ENCODE measurements around the gene DGKD. TPM values are rescaled to one million over a fixed set of nuclear protein-coding genes. Genes with fewer than 3 reads are reported as not detected.

The DGKD gene
- total RNA-seq, 1 experiment from 2014 or later: 52.0 TPM

DNA sequence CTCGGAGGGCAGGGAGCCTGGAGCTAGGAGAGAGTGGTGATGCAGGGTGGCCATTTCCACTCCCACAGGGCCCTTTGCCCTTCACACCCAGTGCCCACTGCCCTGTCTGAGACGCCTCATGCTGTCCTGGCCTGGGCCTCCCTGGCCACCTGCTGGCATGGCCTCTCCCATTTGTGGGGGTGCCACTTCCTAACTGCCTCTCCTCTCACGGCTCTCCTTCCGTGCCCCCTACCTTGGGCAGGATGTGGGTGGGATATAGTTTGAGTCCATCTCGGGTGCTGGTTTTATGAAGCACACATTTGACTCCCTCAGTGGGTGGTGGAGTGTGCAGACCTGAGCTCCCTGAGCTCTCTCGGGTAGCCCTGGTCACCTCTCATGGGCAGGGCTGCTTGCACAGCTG lies 46.0 kb downstream of the DGKD start:
- ChIA-PET RAD21 (ENCODE audit: low non-redundant PET in 1 of 2, low total read pairs in 2 of 2, uncharacterized antibody in 2 of 2, unreplicated experiment in 2 of 2) (no interaction called here), CTCF (interaction anchor here (1.0 kb wide), 1 partner anchor 43 kb away, joined by 3 read pairs; no protein-coding TSS in a partner anchor)
- no peak for ATAC-seq

DNA sequence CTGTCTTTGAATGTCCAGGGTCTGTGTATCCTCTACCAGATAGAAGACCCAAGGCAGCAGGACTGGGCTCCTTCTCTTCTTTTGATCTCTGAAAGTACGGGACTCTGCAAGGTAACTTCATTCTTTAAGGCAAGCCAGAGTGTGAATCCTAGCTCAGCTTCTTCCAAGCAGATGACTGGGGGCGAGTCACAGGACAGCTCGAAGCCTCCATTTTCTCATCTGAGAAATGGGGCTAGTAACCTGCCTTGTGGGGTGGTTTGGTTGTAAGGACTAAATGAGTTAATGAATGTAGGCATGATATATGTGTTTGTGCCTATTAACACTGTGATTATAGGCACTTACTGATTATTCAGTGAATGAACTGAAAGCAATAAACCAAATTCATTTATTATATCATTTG lies 46.7 kb downstream of the DGKD start:
- no peaks in the 10 kb centered on the region for H3K9me2 ChIP-seq (ENCODE audit: insufficient read depth)
- intact Hi-C loops (cut with micrococcal nuclease): no loop called here
- H3K4me1 ChIP-seq (ENCODE audit: control insufficient read depth in 1 of 2, insufficient read depth in 2 of 2, low read length in 2 of 2): no peaks in the 10 kb centered on the region
- RAD21 ChIA-PET (ENCODE audit: low non-redundant PET in 1 of 2, low total read pairs in 2 of 2, uncharacterized antibody in 2 of 2, unreplicated experiment in 2 of 2): no interaction called here
- no peak overlapping the region for H3K4me2 ChIP-seq (ENCODE audit: low read length)
- H4K20me1 ChIP-seq (ENCODE audit: insufficient read depth): no peaks in the 10 kb centered on the region
- peaks cover 10% of the 10 kb centered on the region; the same call in 1 of the 2 replicates for H3K79me2 ChIP-seq (ENCODE audit: insufficient read depth, low read length)
- H3K36me3 ChIP-seq (ENCODE audit: control insufficient read depth in 1 of 2, insufficient read depth in 2 of 2, low read length in 2 of 2): no peaks in the 10 kb centered on the region
- DNase-seq (ENCODE audit: low read depth, low spot score) (no peak), ATAC-seq (no peak)
- no peaks in the 10 kb centered on the region for H3K27me3 ChIP-seq (ENCODE audit: insufficient read depth, low read length)
- no peak overlapping the region for H3K4me3 ChIP-seq (replicated peaks in 1 of 2; ENCODE audit: low read depth in 1 of 2, low read length in 2 of 2)
- H3K9ac ChIP-seq (ENCODE audit: low read length): no peak overlapping the region
- no peak overlapping the region for H3K27ac ChIP-seq (ENCODE audit: low read depth, low read length)
- POLR2A ChIA-PET: interaction anchor here (1.3 kb wide), 1 partner anchor 18 kb away, joined by 3 read pairs; no protein-coding TSS in a partner anchor
- no TSS peak for BruUV-seq (replicated peaks)
- no peaks in the 10 kb centered on the region for H3K9me3 ChIP-seq (ENCODE audit: control insufficient read depth in 1 of 2, insufficient read depth in 1 of 2, low read depth in 1 of 2, low read length in 2 of 2)
- H2AFZ ChIP-seq (ENCODE audit: low read depth, low read length, poor library complexity, severe bottlenecking): no peak overlapping the region
- CTCF ChIA-PET: interaction anchor here (1.0 kb wide), 1 partner anchor 42 kb away, joined by 3 read pairs; no protein-coding TSS in a partner anchor
- TF ChIP-seq FOSL1 (IDR thresholded peaks at IDR 0.05; ENCODE audit: low read depth) (no peak), YY1 (IDR thresholded peaks at IDR 0.05; ENCODE audit: extremely low read depth, insufficient replicate concordance, low read depth, low read length) (no peak), SRF (IDR thresholded peaks at IDR 0.05; ENCODE audit: low read depth) (no peak), TCF7L2 (IDR thresholded peaks at IDR 0.05; ENCODE audit: borderline replicate concordance, extremely low read depth, insufficient read depth, insufficient read length) (no peak), CEBPB (IDR thresholded peaks at IDR 0.05; ENCODE audit: low read depth) (no peak), SP1 (IDR thresholded peaks at IDR 0.05; ENCODE audit: low read depth) (no peak), ZNF274 (IDR thresholded peaks at IDR 0.05; ENCODE audit: low read depth, low read length) (no peak), EZH2phosphoT487 (IDR thresholded peaks at IDR 0.05; ENCODE audit: borderline replicate concordance) (no peak)
- TF ChIP-seq, protein P1, sequence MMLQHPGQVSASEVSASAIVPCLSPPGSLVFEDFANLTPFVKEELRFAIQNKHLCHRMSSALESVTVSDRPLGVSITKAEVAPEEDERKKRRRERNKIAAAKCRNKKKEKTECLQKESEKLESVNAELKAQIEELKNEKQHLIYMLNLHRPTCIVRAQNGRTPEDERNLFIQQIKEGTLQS (IDR thresholded peaks at IDR 0.05): no peak
- TF ChIP-seq, protein P2, sequence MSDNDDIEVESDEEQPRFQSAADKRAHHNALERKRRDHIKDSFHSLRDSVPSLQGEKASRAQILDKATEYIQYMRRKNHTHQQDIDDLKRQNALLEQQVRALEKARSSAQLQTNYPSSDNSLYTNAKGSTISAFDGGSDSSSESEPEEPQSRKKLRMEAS (IDR thresholded peaks at IDR 0.05): no peak
- TF ChIP-seq, protein P3, sequence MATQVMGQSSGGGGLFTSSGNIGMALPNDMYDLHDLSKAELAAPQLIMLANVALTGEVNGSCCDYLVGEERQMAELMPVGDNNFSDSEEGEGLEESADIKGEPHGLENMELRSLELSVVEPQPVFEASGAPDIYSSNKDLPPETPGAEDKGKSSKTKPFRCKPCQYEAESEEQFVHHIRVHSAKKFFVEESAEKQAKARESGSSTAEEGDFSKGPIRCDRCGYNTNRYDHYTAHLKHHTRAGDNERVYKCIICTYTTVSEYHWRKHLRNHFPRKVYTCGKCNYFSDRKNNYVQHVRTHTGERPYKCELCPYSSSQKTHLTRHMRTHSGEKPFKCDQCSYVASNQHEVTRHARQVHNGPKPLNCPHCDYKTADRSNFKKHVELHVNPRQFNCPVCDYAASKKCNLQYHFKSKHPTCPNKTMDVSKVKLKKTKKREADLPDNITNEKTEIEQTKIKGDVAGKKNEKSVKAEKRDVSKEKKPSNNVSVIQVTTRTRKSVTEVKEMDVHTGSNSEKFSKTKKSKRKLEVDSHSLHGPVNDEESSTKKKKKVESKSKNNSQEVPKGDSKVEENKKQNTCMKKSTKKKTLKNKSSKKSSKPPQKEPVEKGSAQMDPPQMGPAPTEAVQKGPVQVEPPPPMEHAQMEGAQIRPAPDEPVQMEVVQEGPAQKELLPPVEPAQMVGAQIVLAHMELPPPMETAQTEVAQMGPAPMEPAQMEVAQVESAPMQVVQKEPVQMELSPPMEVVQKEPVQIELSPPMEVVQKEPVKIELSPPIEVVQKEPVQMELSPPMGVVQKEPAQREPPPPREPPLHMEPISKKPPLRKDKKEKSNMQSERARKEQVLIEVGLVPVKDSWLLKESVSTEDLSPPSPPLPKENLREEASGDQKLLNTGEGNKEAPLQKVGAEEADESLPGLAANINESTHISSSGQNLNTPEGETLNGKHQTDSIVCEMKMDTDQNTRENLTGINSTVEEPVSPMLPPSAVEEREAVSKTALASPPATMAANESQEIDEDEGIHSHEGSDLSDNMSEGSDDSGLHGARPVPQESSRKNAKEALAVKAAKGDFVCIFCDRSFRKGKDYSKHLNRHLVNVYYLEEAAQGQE (IDR thresholded peaks at IDR 0.05; ENCODE audit: low read depth): no peak
- TF ChIP-seq, protein P4, sequence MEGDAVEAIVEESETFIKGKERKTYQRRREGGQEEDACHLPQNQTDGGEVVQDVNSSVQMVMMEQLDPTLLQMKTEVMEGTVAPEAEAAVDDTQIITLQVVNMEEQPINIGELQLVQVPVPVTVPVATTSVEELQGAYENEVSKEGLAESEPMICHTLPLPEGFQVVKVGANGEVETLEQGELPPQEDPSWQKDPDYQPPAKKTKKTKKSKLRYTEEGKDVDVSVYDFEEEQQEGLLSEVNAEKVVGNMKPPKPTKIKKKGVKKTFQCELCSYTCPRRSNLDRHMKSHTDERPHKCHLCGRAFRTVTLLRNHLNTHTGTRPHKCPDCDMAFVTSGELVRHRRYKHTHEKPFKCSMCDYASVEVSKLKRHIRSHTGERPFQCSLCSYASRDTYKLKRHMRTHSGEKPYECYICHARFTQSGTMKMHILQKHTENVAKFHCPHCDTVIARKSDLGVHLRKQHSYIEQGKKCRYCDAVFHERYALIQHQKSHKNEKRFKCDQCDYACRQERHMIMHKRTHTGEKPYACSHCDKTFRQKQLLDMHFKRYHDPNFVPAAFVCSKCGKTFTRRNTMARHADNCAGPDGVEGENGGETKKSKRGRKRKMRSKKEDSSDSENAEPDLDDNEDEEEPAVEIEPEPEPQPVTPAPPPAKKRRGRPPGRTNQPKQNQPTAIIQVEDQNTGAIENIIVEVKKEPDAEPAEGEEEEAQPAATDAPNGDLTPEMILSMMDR (IDR thresholded peaks at IDR 0.05 in 2 of 3, conservative IDR thresholded peaks at IDR 0.05 in 1 of 3; ENCODE audit: borderline replicate concordance in 1 of 3, insufficient read depth in 1 of 3, low read depth in 2 of 3, low read length in 2 of 3): no peak

More for the DNA sequence above, 46.0 kb downstream of the DGKD start:
- Histone ChIP-seq H3K4me2 (ENCODE audit: low read length) (no peak overlapping the region), H3K79me2 (ENCODE audit: insufficient read depth, low read length) (peaks cover 10% of the 10 kb centered on the region; the same call in 1 of the 2 replicates), H3K27ac (ENCODE audit: low read depth, low read length) (no peak overlapping the region), H3K27me3 (ENCODE audit: insufficient read depth, low read length) (no peaks in the 10 kb centered on the region), H4K20me1 (ENCODE audit: insufficient read depth) (no peaks in the 10 kb centered on the region), H3K36me3 (ENCODE audit: control insufficient read depth in 1 of 2, insufficient read depth in 2 of 2, low read length in 2 of 2) (no peaks in the 10 kb centered on the region), H3K4me3 (replicated peaks in 1 of 2; ENCODE audit: low read depth in 1 of 2, low read length in 2 of 2) (no peak overlapping the region), H3K9me2 (ENCODE audit: insufficient read depth) (no peaks in the 10 kb centered on the region), H2AFZ (ENCODE audit: low read depth, low read length, poor library complexity, severe bottlenecking) (no peak overlapping the region), H3K9ac (ENCODE audit: low read length) (no peak overlapping the region), H3K9me3 (ENCODE audit: control insufficient read depth in 1 of 2, insufficient read depth in 1 of 2, low read depth in 1 of 2, low read length in 2 of 2) (no peaks in the 10 kb centered on the region), H3K4me1 (ENCODE audit: control insufficient read depth in 1 of 2, insufficient read depth in 2 of 2, low read length in 2 of 2) (no peaks in the 10 kb centered on the region)
- POLR2A ChIA-PET: no interaction called here
- DNase-seq (ENCODE audit: low read depth, low spot score): no peak
- intact Hi-C loops (cut with micrococcal nuclease): no loop called here
- BruUV-seq (replicated peaks): no TSS peak
- TF ChIP-seq SP1 (IDR thresholded peaks at IDR 0.05; ENCODE audit: low read depth) (no peak), SIN3A (IDR thresholded peaks at IDR 0.05; ENCODE audit: low read depth) (no peak), ELF1 (IDR thresholded peaks at IDR 0.05; ENCODE audit: borderline replicate concordance, low read depth) (no peak)
